Stimulated activated CD4-positive, alpha-beta T cell treated with anti-CD3 and anti-CD28 coated beads, Interleukin-4, amount 100 ng/mL, for 1 hour (primary cell): ENCODE data around the gene SFXN2.
"Not testable (repeated sequence)": the region's sequence is repeated elsewhere in the genome, so short reads cannot be mapped to it uniquely, and the experiment has no call there.

Experiments used
- DNase-seq: peaks from one replicate; pipeline ENCODE4 v3.0.0-alpha.2; 2020

The SFXN2 gene

GRCh38 chr10:102723989-102724388, 9.6 kb downstream of the SFXN2 start:
- DNase-seq = no peak

- DNase-seq = no peak
Measured at GRCh38 chr10:102726274-102726673, 11.8 kb downstream of the SFXN2 start.

GRCh38 chr10:102727037-102727818, 12.8 kb downstream of the SFXN2 start:
- no peak for DNase-seq

GRCh38 chr10:102729029-102730026, 14.9 kb downstream of the SFXN2 start:
- peak; percentile 53 for DNase-seq

DNA sequence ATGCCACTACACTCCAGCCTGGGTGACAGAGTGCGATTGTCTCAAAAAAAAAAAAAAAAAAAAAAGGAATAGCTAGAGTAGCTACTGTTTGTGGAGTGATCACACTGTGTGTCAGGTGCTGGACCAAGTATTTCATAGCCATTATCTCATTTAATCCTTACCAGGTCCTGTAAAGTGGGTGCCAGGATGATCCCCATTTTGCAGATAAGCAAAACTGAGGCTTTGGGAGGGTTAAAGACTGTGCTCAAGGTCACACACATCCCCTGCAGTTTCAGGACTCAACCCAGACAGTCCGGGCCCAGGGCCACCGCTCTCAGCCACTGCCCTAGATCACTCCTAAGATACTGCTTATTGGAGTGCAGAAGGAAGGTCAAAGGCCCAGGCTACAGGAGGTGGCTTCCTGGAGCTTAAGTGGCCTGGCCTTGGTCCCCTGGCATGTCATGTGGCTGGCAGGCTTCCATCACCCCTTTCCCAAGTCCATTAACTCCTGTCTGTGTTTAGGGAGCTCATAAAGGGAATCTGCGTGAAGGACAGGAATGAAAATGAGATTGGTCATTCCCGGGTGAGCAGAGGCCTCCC, 16.9 kb downstream of the SFXN2 start:
- no peak for DNase-seq

DNA sequence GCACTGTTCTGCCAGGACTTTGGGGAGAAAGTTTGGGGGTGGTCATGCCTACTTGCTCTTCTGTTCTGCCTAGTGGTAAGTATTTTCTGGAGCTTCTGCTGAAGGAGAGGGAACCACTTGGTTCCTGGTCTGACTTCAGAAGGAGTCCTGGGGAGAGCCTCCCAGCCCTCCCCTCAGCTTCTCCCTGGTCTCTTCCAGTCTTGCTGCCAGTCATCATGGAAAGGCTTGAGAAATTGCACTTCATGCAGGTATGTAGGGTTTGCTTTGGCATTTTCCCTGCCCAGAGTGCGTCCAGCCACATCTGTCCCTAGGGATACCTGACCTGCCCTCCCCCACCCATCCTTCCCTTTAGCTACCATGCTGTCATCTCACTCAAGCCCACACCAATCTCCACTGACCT, 18.2 kb downstream of the SFXN2 start:
- no peak for DNase-seq

GRCh38 chr10:102735065-102735562, 20.7 kb downstream of the SFXN2 start:
- no peak for DNase-seq

- DNase-seq = no peak
Measured at GRCh38 chr10:102738692-102739121, 24.3 kb downstream of the SFXN2 start.

GRCh38 chr10:102740229-102740628, 25.8 kb downstream of the SFXN2 start:
- DNase-seq = no peak

GRCh38 chr10:102741726-102742237, 27.3 kb downstream of the SFXN2 start:
- DNase-seq = no peak

GRCh38 chr10:102742313-102742712, 27.9 kb downstream of the SFXN2 start:
- DNase-seq = not testable (repeated sequence)

GRCh38 chr10:102743078-102743587, 28.7 kb downstream of the SFXN2 start:
- DNase-seq = no peak

DNA sequence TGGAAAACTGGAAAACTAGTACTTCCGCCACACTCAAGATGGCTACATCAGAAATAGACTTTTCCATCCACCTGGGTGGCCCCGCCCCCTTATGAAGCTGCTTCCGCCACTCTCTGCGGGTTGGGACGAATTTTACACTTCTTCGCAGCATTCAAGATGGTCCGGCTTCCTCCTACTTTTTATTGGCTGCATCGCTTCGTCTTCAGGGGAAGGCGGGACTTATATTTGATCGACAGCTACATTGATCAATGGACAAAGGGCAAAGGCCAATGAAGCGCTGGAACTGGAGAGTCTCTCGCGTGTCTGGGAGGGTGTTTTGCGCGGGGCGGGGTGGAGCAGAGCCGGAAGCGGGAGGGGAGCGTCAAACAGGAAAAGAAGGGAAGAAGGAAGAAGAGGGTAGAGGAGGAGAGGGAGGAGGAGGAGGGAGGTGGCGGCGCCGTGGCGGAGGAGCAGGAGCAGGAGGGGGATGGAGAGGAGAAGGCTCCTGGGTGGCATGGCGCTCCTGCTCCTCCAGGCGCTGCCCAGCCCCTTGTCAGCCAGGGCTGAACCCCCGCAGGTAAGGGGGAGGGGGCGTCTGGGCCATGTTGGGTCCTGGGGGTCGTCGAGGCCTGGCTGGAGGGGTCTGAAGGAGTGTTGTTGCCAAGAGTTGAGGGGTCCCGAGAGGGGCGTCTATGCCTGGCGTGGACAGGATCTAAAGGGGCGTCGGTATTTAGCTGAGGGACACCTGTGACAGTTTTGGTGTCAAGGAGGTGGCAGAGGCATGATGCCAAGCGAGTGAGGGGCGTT, 29.3 kb downstream of the SFXN2 start, which contains the start of gene WBP1L:
Gene WBP1L (plus strand): TSS at position 361 of the 786 bp plus-strand sequence. CDS start 106 bp downstream, at position 467.
- DNase-seq = peak; percentile 91

GRCh38 chr10:102744374-102745051, 30.1 kb downstream of the SFXN2 start:
- no peak for DNase-seq

- no peak for DNase-seq
Measured at GRCh38 chr10:102745157-102745556, 30.7 kb downstream of the SFXN2 start.

DNA sequence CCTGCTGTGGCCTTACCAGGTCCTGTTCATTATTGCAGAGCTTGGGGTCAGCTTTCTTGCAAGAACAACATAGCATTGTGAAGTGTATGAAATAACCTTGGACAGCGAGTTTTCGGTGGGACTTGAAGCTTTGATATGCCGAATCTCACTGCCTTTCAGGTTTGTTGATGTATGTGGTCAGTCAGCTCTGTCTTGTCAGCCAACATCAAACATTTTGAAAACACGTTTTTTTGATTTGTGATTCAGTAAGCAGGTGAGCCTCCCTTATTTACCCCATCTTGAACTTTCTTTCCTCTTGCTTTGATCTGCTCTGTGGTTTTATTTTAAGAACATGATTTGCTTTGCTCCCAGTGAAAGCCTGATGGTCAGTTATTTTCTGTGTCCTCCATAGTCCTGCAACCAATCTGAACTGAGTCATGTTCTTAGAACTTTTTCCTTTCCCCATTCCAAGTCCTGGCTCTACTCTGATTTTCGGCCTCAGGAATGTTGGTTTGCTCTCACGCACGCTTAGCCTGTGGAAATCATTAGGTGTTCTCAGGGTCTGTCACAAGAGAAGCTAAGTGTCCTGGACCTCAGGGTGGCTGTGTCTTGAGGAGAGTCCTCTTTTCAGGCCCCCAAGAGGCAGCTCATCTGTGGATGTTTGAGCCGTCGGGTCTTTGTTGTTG, 38.0 kb downstream of the SFXN2 start:
- no peak for DNase-seq

DNA sequence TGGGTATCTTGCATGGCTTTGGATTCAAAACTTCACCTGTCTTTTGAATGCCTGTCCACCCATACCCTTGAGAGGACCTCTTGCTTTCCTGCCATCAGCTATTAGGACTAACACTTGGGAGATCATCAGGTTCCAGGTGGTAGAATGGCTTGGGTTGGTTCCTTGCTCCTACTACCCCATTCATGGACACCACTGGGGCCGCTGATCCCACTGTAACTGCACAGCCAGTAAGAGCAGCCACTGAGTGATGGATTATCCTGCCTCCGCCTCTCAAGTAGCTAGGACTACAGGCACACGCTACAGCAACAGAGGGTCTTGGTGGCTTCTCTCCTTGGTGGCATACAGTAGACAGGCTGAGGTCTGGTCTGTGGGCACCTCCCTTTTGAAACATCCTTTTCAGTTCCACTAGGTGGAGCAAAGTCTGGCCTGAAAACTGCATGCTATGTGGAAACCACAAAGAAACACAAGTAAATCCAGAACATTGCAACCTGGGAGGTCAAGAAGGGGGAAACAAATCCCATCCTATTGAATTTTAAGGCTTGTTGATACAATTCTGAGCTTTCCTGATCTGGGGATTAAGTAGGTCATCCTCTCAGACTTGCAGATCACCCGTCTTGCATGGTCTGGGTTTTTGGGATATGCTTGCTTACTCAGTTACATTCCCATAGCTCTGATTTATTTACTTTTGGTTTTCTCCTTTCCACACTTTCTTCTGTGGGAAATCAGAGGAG, 38.7 kb downstream of the SFXN2 start:
- DNase-seq = no peak

GRCh38 chr10:102753718-102754117, 39.3 kb downstream of the SFXN2 start:
- no peak for DNase-seq

DNA sequence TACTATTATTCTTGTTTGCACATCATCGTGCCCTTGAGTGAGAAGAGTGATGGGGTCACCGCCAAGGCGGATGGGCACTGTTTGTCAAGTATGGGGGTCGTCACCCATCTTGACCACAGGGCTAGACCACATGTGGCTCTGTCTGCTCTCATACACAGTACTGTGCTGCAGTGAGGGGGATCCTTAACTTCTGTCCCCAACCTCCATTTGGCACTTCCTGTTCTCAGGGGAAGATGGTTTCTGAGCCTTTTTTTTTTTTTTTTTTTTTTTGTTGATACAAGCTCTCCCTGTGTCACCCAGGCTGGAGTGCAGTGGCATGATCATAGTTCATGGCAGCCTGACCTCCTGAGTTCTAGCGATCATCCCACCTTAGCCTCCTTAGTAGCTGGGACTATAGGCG, 42.9 kb downstream of the SFXN2 start:
- no peak for DNase-seq
